Measurements from ENCODE around the gene TEN1. TPM values are rescaled to one million over a fixed set of nuclear protein-coding genes. Genes with fewer than 3 reads are reported as not detected.
A peak's percentile ranks its signal among the peaks of the same experiment; 100 is the strongest.

Gene TEN1
- total and polyA plus RNA-seq, 2 of the 13 experiments (the other 11 are each of a cell fraction or from before 2014, with no cell fraction given) = 18.0 to 21.3 TPM

DNA sequence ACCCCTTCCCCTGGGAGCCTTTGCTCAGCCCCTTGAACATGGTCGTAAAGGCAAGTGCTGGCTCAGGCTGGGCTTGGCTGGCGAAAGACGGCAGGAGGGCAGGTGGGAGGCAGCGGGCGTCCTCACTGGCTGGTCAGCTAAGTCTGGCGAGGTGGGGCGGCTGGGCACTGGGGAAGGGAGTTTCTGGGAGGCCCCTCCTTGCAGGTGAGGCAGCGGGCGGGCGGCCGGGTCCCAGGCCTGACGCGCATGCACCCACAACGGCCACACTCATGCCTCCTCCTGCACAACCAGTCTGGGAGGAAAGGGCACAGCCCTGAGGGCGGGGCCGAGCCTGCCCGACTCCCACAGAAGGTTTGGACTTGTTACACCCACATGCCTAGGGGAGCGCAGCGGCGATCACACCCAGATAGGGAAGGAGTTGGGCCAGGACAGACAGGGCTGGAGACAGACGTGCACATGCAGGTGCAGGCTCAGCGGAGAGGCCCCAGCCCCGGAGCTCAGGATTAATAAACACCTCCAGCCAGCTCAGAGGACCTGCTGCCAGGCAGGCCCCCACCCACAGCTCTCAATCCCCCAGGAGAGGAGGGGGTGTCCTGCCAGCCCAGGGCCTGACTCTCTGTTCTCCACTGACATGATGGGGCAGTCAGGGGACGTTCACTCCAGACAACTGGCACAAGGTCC lies 48.3 kb downstream of the TEN1 start, which contains the start of gene EVPL (continued):
- TF ChIP-seq ZNF747 (CRISPR knock-in tag; IDR thresholded peaks at IDR 0.05; ENCODE audit: borderline replicate concordance) = peak; percentile 27; the same call in 1 of the 2 replicates
- peak; percentile 67; the same call in 1 of the 2 replicates for TF ChIP-seq TARDBP (CRISPR knock-in tag; IDR thresholded peaks at IDR 0.05)
- 0 out of 2 replicates have a peak, but pooled peaks have one; percentile 41 for TF ChIP-seq ZNF713 (CRISPR knock-in tag; IDR thresholded peaks at IDR 0.05)
- peak; percentile 80; the same call in 1 of the 2 replicates for TF ChIP-seq ZNF724P (CRISPR knock-in tag; IDR thresholded peaks at IDR 0.05; ENCODE audit: borderline replicate concordance)
- no peak for TF ChIP-seq KDM1A (CRISPR knock-in tag; IDR thresholded peaks at IDR 0.05)
- peak; percentile 64 for TF ChIP-seq ZNF619 (CRISPR knock-in tag; IDR thresholded peaks at IDR 0.05)
- TF ChIP-seq, protein P1, sequence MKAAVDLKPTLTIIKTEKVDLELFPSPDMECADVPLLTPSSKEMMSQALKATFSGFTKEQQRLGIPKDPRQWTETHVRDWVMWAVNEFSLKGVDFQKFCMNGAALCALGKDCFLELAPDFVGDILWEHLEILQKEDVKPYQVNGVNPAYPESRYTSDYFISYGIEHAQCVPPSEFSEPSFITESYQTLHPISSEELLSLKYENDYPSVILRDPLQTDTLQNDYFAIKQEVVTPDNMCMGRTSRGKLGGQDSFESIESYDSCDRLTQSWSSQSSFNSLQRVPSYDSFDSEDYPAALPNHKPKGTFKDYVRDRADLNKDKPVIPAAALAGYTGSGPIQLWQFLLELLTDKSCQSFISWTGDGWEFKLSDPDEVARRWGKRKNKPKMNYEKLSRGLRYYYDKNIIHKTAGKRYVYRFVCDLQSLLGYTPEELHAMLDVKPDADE (CRISPR knock-in tag; IDR thresholded peaks at IDR 0.05) = no peak
- TF ChIP-seq, protein P2, sequence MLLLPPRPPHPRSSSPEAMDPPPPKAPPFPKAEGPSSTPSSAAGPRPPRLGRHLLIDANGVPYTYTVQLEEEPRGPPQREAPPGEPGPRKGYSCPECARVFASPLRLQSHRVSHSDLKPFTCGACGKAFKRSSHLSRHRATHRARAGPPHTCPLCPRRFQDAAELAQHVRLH (CRISPR knock-in tag; IDR thresholded peaks at IDR 0.05; ENCODE audit: borderline replicate concordance, low read depth) = peak; percentile 71; the same call in 1 of the 2 replicates
- 0 out of 2 replicates have a peak, but pooled peaks have one; percentile 79 for TF ChIP-seq ZNF550 (CRISPR knock-in tag; IDR thresholded peaks at IDR 0.05; ENCODE audit: borderline replicate concordance)
- TF ChIP-seq, protein P3, sequence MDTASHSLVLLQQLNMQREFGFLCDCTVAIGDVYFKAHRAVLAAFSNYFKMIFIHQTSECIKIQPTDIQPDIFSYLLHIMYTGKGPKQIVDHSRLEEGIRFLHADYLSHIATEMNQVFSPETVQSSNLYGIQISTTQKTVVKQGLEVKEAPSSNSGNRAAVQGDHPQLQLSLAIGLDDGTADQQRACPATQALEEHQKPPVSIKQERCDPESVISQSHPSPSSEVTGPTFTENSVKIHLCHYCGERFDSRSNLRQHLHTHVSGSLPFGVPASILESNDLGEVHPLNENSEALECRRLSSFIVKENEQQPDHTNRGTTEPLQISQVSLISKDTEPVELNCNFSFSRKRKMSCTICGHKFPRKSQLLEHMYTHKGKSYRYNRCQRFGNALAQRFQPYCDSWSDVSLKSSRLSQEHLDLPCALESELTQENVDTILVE (CRISPR knock-in tag; IDR thresholded peaks at IDR 0.05) = no peak; the same call in 1 of the 2 replicates
- peak; percentile 79 for TF ChIP-seq ARNT2 (CRISPR knock-in tag; IDR thresholded peaks at IDR 0.05; ENCODE audit: low read depth)
- TF ChIP-seq ZNF251 (CRISPR knock-in tag; IDR thresholded peaks at IDR 0.05) = 0 out of 2 replicates have a peak, but pooled peaks have one; percentile 28
- TF ChIP-seq, protein P4, sequence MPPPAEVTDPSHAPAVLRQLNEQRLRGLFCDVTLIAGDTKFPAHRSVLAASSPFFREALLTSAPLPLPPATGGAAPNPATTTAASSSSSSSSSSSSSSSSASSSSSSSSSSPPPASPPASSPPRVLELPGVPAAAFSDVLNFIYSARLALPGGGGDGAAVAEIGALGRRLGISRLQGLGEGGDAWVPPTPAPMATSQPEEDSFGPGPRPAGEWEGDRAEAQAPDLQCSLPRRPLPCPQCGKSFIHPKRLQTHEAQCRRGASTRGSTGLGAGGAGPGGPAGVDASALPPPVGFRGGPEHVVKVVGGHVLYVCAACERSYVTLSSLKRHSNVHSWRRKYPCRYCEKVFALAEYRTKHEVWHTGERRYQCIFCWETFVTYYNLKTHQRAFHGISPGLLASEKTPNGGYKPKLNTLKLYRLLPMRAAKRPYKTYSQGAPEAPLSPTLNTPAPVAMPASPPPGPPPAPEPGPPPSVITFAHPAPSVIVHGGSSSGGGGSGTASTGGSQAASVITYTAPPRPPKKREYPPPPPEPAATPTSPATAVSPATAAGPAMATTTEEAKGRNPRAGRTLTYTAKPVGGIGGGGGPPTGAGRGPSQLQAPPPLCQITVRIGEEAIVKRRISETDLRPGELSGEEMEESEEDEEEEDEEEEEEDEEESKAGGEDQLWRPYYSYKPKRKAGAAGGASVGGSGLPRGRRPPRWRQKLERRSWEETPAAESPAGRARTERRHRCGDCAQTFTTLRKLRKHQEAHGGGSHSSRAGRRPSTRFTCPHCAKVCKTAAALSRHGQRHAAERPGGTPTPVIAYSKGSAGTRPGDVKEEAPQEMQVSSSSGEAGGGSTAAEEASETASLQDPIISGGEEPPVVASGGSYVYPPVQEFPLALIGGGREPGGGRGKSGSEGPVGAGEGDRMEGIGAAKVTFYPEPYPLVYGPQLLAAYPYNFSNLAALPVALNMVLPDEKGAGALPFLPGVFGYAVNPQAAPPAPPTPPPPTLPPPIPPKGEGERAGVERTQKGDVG (CRISPR knock-in tag; IDR thresholded peaks at IDR 0.05; ENCODE audit: borderline replicate concordance) = 0 out of 2 replicates have a peak, but pooled peaks have one; percentile 19
- TF ChIP-seq, protein P5, sequence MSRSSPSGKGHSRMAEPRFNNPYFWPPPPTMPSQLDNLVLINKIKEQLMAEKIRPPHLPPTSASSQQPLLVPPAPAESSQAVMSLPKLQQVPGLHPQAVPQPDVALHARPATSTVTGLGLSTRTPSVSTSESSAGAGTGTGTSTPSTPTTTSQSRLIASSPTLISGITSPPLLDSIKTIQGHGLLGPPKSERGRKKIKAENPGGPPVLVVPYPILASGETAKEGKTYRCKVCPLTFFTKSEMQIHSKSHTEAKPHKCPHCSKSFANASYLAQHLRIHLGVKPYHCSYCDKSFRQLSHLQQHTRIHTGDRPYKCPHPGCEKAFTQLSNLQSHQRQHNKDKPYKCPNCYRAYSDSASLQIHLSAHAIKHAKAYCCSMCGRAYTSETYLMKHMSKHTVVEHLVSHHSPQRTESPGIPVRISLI (CRISPR knock-in tag; IDR thresholded peaks at IDR 0.05; ENCODE audit: borderline replicate concordance) = peak; percentile 81; the same call in 1 of the 2 replicates
- no peak for TF ChIP-seq MTF1 (CRISPR knock-in tag; IDR thresholded peaks at IDR 0.05)
- no peak for TF ChIP-seq PHF20 (CRISPR knock-in tag; IDR thresholded peaks at IDR 0.05)
- peak; percentile 85; the same call in 1 of the 2 replicates for TF ChIP-seq ZFP90 (CRISPR knock-in tag; IDR thresholded peaks at IDR 0.05; ENCODE audit: borderline replicate concordance)
- no peak for TF ChIP-seq NFATC3 (CRISPR knock-in tag; IDR thresholded peaks at IDR 0.05)
- TF ChIP-seq, protein P6, sequence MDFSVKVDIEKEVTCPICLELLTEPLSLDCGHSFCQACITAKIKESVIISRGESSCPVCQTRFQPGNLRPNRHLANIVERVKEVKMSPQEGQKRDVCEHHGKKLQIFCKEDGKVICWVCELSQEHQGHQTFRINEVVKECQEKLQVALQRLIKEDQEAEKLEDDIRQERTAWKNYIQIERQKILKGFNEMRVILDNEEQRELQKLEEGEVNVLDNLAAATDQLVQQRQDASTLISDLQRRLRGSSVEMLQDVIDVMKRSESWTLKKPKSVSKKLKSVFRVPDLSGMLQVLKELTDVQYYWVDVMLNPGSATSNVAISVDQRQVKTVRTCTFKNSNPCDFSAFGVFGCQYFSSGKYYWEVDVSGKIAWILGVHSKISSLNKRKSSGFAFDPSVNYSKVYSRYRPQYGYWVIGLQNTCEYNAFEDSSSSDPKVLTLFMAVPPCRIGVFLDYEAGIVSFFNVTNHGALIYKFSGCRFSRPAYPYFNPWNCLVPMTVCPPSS (IDR thresholded peaks at IDR 0.05) = no peak
- peak; percentile 69; the same call in 1 of the 2 replicates for TF ChIP-seq YEATS4 (CRISPR knock-in tag; IDR thresholded peaks at IDR 0.05; ENCODE audit: borderline replicate concordance)
- peak; percentile 55 for TF ChIP-seq DR1 (CRISPR knock-in tag; IDR thresholded peaks at IDR 0.05)

Measured in HepG2 (cell line).